B cell (primary cell): ENCODE results near the gene MAGI2. TPM values are rescaled to one million over a fixed set of nuclear protein-coding genes. Genes with fewer than 3 reads are reported as not detected.
"Not testable (repeated sequence)": the region's sequence is repeated elsewhere in the genome, so short reads cannot be mapped to it uniquely, and the experiment has no call there.

Experiments used
- ATAC-seq: fragments of 200-7000 bp; cut with Tn5 transposase; one replicate; pipeline ENCODE4 v1.10.0; 2021; ENCODE audit warnings: low read depth, mild to moderate bottlenecking, moderate number of reproducible peaks, moderate library complexity
- CTCF ChIA-PET: fragments of 350-600 bp; sonication (Branson Sonifier 250); formaldehyde crosslinking; loops from one replicate; lab custom pipeline; 2021; ENCODE audit warnings: antibody characterized with exemption, inconsistent platforms; lab: Charles Lee
- POLR2A ChIA-PET: fragments of 350-600 bp; sonication (Branson Sonifier 250); formaldehyde crosslinking; loops from one replicate; lab custom pipeline; 2021; ENCODE audit warnings: antibody characterized with exemption; lab: Charles Lee
- DNase-seq: peaks from one replicate; pipeline ENCODE4 v3.0.0; 2013
- H2AFZ ChIP-seq: 2 replicates; pipeline ENCODE4 v1.6.1; 2012; ENCODE audit warnings: mild to moderate bottlenecking, low read depth, low read length; ENCODE audit not compliant: insufficient read depth, poor library complexity, severe bottlenecking
- H3K27ac ChIP-seq, 2 donors: 1 replicate in 1 of 2; 2 replicates in 1 of 2; pipeline ENCODE4 v1.5.1; 2012 to 2013; ENCODE audit warnings: low read length in 2 of 2, mild to moderate bottlenecking in 2 of 2, moderate library complexity in 1 of 2
- H3K27me3 ChIP-seq, 4 experiments: fragments of 200-600 bp in 1 of 4; sonication (generic) in 1 of 4; replicated peaks in 1 of 4; 1 replicate in 2 of 4; 2 replicates in 2 of 4; pipeline versions ENCODE4 v1.6.1 to v1.7.0; 2013 to 2016; ENCODE audit warnings: low read length in 3 of 4, mild to moderate bottlenecking in 2 of 4, mixed read lengths in 1 of 4, moderate library complexity in 1 of 4; ENCODE audit not compliant: insufficient read depth in 4 of 4, control insufficient read depth in 3 of 4; ENCODE audit errors: control extremely low read depth in 1 of 4
- H3K36me3 ChIP-seq, 2 experiments: replicated peaks in 1 of 2; 1 replicate in 1 of 2; 2 replicates in 1 of 2; pipeline versions ENCODE4 v1.6.1 to v1.7.1; 2013; ENCODE audit warnings: low read length in 1 of 2; ENCODE audit not compliant: insufficient read depth in 2 of 2, control insufficient read depth in 1 of 2; ENCODE audit errors: control extremely low read depth in 1 of 2, extremely low read depth in 1 of 2
- H3K4me1 ChIP-seq, 2 donors: fragments of 200-600 bp in 1 of 2; sonication (generic) in 1 of 2; 1 replicate in 1 of 2; 2 replicates in 1 of 2; pipeline versions ENCODE4 v1.5.1 to v1.6.1; 2013 to 2017; ENCODE audit warnings: low read length in 2 of 2; ENCODE audit not compliant: control insufficient read depth in 2 of 2, insufficient read depth in 2 of 2
- H3K4me2 ChIP-seq: replicated peaks from 2 replicates; pipeline ENCODE3; 2012; ENCODE audit warnings: mild to moderate bottlenecking, low read depth, low read length; ENCODE audit not compliant: poor library complexity, severe bottlenecking
- H3K4me3 ChIP-seq, 5 experiments: fragments of 200-600 bp in 1 of 5; sonication (generic) in 1 of 5; 1 replicate in 3 of 5; 2 replicates in 2 of 5; pipeline versions ENCODE4 v1.5.1 to v1.7.0; 2011 to 2016; ENCODE audit warnings: low read length in 4 of 5, mild to moderate bottlenecking in 4 of 5, low read depth in 2 of 5, control low read depth in 1 of 5, moderate library complexity in 1 of 5; ENCODE audit not compliant: insufficient read depth in 1 of 5; ENCODE audit errors: control extremely low read depth in 1 of 5, extremely low read depth in 1 of 5
- H3K79me2 ChIP-seq: fragments of 200-600 bp; sonication (generic); one replicate; pipeline ENCODE4 v1.6.0; 2016; ENCODE audit warnings: low read length; ENCODE audit not compliant: control insufficient read depth, insufficient read depth
- H3K9ac ChIP-seq: fragments of 200-600 bp; sonication (generic); 2 replicates; pipeline ENCODE4 v1.6.1; 2017; ENCODE audit warnings: mild to moderate bottlenecking, low read length, moderate library complexity
- H3K9me3 ChIP-seq, 3 donors: one replicate each; pipeline versions ENCODE4 v1.6.1 to v1.7.1; 2013; ENCODE audit warnings: low read length in 2 of 3; ENCODE audit not compliant: control insufficient read depth in 2 of 3, insufficient read depth in 1 of 3; ENCODE audit errors: control extremely low read depth in 1 of 3
- H4K20me1 ChIP-seq: 2 replicates; pipeline ENCODE4 v1.6.0; 2012; ENCODE audit warnings: mild to moderate bottlenecking, low read length; ENCODE audit not compliant: insufficient read depth, control insufficient read depth, poor library complexity, severe bottlenecking
- H3K27ac Mint-ChIP-seq: one replicate; pipeline ENCODE4 v1.8.0; 2021; ENCODE audit warnings: mixed read lengths
- H3K27me3 Mint-ChIP-seq: one replicate; pipeline ENCODE4 v1.8.0; 2021; ENCODE audit warnings: mixed read lengths
- H3K4me1 Mint-ChIP-seq: one replicate; pipeline ENCODE4 v1.8.0; 2021; ENCODE audit warnings: mixed read lengths
- H3K4me3 Mint-ChIP-seq: one replicate; pipeline ENCODE4 v1.8.0; 2021; ENCODE audit warnings: mixed read lengths
- H3K9me3 Mint-ChIP-seq: one replicate; pipeline ENCODE4 v1.8.0; 2022; ENCODE audit warnings: mixed read lengths; ENCODE audit not compliant: insufficient read depth
- EZH2 ChIP-seq: IDR thresholded peaks from 2 replicates; pipeline ENCODE4 v1.6.1; 2012; ENCODE audit warnings: borderline replicate concordance, low read depth, mild to moderate bottlenecking, moderate library complexity, low read length; ENCODE audit not compliant: insufficient read depth, poor library complexity, severe bottlenecking
- WGBS: methylation state at CpG from one replicate; pipeline ENCODE4 v1.1.5; 2013; ENCODE audit warnings: missing lambda C conversion rate; ENCODE audit not compliant: insufficient coverage; 5-methylcytosine and 5-hydroxymethylcytosine counted together
- intact Hi-C: fragments of 100-400 bp; cut with micrococcal nuclease; formaldehyde crosslinking; loops from one replicate; pipeline ENCODE4 v1.10.0; 2022
- polyA plus RNA-seq: library from polyadenylated mRNA; depleted of rRNA; stranded (reverse); fragments of >200 nt; gene quantifications from 2 replicates; pipeline ENCODE4 v1.2.3, GENCODE V29; 2012
- total RNA-seq, 2 donors: library from RNA; stranded (reverse); fragments of 120-200 nt in 1 of 2; gene quantifications; 1 replicate in 1 of 2; 2 replicates in 1 of 2; pipeline versions ENCODE4 v1.2.3 to v1.2.4, GENCODE V29; 2013 to 2022
- TF ChIP-seq, protein P1 (sequence below): fragments of 200-600 bp; IDR thresholded peaks from one replicate; pipeline ENCODE4 v1.8.0; 2022; ENCODE audit warnings: antibody characterized with exemption, mild to moderate bottlenecking

MAGI2 gene
- total and polyA plus RNA-seq, 2 donors (not counting 1 experiment from before 2014, with no cell fraction given) = 0.16 to 0.64 TPM

DNA sequence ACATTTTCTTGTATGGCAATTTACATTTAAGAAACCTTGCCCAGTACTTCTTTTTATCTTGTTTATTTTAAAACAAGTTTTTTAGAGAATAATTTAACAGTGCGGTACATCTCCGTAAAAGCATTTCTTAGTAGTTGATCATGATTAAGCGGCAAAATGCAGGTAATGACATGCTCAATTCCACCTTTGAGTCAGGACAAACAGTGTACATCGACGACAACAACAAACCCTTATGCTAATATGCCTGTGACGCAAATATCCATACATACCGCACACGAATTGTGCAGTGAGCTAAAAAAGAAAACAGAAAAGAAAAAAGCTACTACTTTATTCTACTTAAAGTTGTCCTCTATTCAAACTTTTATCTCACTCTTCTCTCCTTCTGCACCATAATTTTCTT, 1.9 kb downstream of the MAGI2 start:
- Mint-ChIP-seq H3K4me3 (no peak overlapping the region), H3K9me3 (no peaks in the 10 kb centered on the region), H3K27me3 (peaks cover 42% of the 10 kb centered on the region), H3K27ac (no peak overlapping the region), H3K4me1 (peaks cover 5% of the 10 kb centered on the region)
- Histone ChIP-seq H2AFZ (peak overlapping the region; percentile 19), H3K9ac (no peak overlapping the region), H3K9me3 (peaks cover 0 to 29% (median 0%) of the 10 kb centered on the region in 3 donors), H3K4me3 (no peak overlapping the region), H4K20me1 (no peaks in the 10 kb centered on the region), H3K79me2 (no peaks in the 10 kb centered on the region), H3K4me1 (peaks cover 0 to 9% of the 10 kb centered on the region in 2 donors), H3K4me2 (no peak overlapping the region), H3K27me3 (peaks cover 0 to 27% (median 8%) of the 10 kb centered on the region in 4 experiments), H3K27ac (no peak overlapping the region), H3K36me3 (no peaks in the 10 kb centered on the region)
- ChIA-PET POLR2A (no interaction called here), CTCF (no interaction called here)
- TF ChIP-seq EZH2 = no peak
- TF ChIP-seq, protein P1, sequence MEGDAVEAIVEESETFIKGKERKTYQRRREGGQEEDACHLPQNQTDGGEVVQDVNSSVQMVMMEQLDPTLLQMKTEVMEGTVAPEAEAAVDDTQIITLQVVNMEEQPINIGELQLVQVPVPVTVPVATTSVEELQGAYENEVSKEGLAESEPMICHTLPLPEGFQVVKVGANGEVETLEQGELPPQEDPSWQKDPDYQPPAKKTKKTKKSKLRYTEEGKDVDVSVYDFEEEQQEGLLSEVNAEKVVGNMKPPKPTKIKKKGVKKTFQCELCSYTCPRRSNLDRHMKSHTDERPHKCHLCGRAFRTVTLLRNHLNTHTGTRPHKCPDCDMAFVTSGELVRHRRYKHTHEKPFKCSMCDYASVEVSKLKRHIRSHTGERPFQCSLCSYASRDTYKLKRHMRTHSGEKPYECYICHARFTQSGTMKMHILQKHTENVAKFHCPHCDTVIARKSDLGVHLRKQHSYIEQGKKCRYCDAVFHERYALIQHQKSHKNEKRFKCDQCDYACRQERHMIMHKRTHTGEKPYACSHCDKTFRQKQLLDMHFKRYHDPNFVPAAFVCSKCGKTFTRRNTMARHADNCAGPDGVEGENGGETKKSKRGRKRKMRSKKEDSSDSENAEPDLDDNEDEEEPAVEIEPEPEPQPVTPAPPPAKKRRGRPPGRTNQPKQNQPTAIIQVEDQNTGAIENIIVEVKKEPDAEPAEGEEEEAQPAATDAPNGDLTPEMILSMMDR = no peak
- intact Hi-C loops = no loop called here
- 10% methylated on average over 5 of the region's 8 CpGs for WGBS
- ATAC-seq (no peak), DNase-seq (no peak)

DNA sequence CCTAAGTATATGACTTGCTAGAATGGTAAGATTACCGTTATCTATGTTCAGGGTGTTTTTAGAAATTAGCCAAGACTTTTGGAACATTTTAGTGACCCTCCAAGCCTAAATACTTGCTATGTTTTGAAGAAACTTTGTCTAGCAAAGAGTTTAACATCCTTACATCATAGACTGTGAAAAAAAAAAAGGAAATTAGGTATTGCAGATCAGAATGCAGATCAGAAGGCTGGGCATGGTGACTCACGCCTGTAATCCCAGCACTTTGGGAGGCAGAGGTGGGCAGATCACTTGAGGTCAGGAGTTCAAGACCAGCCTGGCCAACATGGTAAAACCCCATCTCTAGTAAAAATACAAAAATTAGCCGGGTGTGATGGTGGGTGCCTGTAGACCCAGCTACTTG, 10.7 kb downstream of the MAGI2 start:
- H3K4me3 Mint-ChIP-seq, H4K20me1 ChIP-seq, intact Hi-C loops, ATAC-seq, H3K36me3 ChIP-seq, H3K9me3 Mint-ChIP-seq, H3K27me3 Mint-ChIP-seq, H2AFZ ChIP-seq, H3K4me1 ChIP-seq, H3K4me2 ChIP-seq, H3K9me3 ChIP-seq, H3K4me3 ChIP-seq, CTCF ChIA-PET, H3K27me3 ChIP-seq, H3K4me1 Mint-ChIP-seq, H3K79me2 ChIP-seq, DNase-seq, H3K9ac ChIP-seq, H3K27ac ChIP-seq, POLR2A ChIA-PET, H3K27ac Mint-ChIP-seq: not testable (repeated sequence)
- no CpG with 5 or more reads among the region's 3 CpGs for WGBS
